Right lung (tissue), 5 donors: ENCODE measurements around the gene ARL14EP. TPM values are rescaled to one million over a fixed set of nuclear protein-coding genes. Genes with fewer than 3 reads are reported as not detected.

ENCODE experiments used
- DNase-seq, 2 donors: peaks; one replicate each; pipeline ENCODE4 v3.0.0-alpha.2; 2013
- polyA plus RNA-seq, 5 donors: library from polyadenylated mRNA; unstranded; fragments of 120-200 nt; gene quantifications; one replicate each; pipeline versions ENCODE4 v1.2.1 to v1.2.3, GENCODE V29; 2013; ENCODE audit warnings: inconsistent platforms in 1 of 5, low replicate concordance in 1 of 5; ENCODE audit not compliant: insufficient read length in 5 of 5, insufficient read depth in 1 of 5

The ARL14EP gene
- polyA plus RNA-seq, 5 donors, result 40.8 to 64.5 (median 48.4) TPM

DNA sequence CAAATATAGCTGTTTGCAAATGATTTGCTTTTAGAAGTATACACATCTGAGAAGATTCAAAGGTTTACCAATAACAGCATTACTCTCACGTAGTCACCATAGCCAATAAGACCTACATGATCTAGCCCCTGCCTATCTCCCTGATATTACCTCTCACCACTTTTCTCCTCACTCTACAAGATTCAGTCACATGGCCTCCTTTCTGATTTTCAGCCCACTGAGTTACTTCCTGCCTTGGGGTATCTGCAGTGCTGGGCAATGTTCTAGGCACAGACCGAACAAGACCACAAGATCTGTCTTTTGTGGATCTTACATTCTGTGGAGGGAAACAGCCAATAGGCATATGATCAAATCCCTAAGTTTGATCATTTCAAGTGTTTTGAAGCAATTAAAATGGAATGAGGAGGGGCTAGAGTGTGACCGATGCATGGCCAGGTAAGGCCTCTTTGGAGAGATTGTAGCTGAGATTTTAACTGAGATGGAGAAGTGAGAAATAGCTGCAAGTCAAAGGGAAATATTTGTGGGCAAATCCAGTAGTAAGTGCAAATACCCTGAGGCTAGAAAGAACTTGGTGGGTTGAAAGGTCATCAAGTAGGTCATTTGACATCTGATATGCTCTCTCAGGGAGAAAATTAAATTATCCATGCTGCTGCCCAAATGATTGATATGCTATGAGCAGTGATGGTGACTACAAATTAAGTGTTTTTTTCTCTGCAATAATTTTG, 43.1 kb downstream of the ARL14EP start:
- no peak for DNase-seq

GRCh38 chr11:30368394-30368793, 45.5 kb downstream of the ARL14EP start:
- no peak for DNase-seq

- no peak for DNase-seq
Measured at GRCh38 chr11:30370164-30370563, 47.3 kb downstream of the ARL14EP start.

DNA sequence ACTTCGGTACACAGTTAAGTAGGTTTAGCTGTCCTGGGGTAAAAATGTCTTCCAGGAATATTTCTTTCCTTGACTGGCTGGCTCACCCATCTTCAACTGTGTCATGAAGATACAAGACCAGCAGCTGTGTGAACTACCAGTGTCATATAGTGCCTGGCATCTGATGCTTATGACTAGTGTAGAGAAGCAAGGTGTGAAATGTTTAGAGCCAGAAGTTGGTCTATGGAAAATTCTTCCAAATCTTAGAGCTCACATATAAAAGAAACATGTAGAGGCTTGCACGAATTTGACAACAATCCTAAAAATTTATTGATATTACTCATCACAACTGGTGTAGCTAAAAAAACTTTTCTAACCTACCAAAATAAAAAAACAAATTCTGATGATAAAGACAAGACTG, 54.4 kb downstream of the ARL14EP start:
- no peak for DNase-seq

DNA sequence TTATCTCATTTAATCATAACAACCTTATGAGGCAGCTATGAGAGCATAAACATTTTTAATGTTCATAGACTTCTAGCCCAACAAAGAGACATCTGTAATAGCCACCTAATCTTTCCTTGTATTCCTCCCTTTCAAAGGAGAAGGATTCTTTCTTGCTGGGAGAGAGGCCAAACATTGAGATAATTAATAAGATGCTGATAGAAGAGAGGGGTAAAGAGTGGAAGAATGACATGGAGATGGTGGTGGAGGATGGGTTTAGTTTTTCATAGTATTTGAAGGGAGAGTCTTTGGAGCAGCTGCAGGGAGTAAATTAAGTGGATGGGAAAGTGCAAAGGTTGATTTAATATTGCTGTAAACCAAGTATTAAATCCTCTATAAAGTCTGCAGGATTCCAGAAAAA, 57.9 kb downstream of the ARL14EP start:
- DNase-seq, result no peak

GRCh38 chr11:30381879-30382278, 59.0 kb downstream of the ARL14EP start:
- no peak for DNase-seq

Other genes starting within 250 kb of the ARL14EP start
- gene FSHB, start 92.1 kb upstream of the ARL14EP start, polyA plus RNA-seq, result not detected